Measurements from ENCODE around the gene GALNT10.

GRCh38 chr5:154220625-154221024, 30.1 kb downstream of the GALNT10 start:
- TF ChIP-seq, protein P1, sequence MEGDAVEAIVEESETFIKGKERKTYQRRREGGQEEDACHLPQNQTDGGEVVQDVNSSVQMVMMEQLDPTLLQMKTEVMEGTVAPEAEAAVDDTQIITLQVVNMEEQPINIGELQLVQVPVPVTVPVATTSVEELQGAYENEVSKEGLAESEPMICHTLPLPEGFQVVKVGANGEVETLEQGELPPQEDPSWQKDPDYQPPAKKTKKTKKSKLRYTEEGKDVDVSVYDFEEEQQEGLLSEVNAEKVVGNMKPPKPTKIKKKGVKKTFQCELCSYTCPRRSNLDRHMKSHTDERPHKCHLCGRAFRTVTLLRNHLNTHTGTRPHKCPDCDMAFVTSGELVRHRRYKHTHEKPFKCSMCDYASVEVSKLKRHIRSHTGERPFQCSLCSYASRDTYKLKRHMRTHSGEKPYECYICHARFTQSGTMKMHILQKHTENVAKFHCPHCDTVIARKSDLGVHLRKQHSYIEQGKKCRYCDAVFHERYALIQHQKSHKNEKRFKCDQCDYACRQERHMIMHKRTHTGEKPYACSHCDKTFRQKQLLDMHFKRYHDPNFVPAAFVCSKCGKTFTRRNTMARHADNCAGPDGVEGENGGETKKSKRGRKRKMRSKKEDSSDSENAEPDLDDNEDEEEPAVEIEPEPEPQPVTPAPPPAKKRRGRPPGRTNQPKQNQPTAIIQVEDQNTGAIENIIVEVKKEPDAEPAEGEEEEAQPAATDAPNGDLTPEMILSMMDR (IDR thresholded peaks at IDR 0.05; ENCODE audit: insufficient read depth, low read depth, low read length), result no peak
- TF ChIP-seq EZH2 (IDR thresholded peaks at IDR 0.05; ENCODE audit: insufficient read depth, low read length), result no peak
